Skeletal muscle cell (primary cell): Measurements from ENCODE around the gene CDH20.
"Not testable (repeated sequence)": the region's sequence is repeated elsewhere in the genome, so short reads cannot be mapped to it uniquely, and the experiment has no call there.

Experiments used
- DNase-seq: peaks from one replicate; pipeline ENCODE4 v3.0.0-alpha.2; 2010; ENCODE audit warnings: low read depth
- H3K4me3 ChIP-seq: 2 replicates; pipeline ENCODE4 v1.5.1; 2011; ENCODE audit warnings: low read depth, mild to moderate bottlenecking, control low read depth, low read length, moderate library complexity

Gene CDH20

DNA sequence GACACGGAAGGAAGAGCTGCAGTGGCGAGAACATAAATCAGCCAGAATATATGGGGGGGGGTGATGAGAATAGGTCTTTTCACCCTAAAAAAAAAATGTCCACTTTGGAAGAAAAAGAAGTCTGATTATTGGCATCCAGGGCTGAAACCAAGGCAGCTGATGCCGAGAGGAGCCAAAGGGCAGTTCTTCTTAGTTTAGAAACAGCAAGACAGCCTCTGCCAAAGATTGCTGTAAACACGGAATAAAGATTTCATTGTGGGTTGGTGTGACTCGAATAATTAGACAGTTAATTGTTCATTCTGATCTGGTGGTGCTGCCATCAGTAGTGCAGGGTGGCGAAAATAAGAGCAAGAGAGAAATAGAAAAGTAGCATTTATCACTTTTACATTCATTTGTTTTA, 3.5 kb downstream of the CDH20 start:
- DNase-seq: no peak
- no peak overlapping the region for H3K4me3 ChIP-seq

DNA sequence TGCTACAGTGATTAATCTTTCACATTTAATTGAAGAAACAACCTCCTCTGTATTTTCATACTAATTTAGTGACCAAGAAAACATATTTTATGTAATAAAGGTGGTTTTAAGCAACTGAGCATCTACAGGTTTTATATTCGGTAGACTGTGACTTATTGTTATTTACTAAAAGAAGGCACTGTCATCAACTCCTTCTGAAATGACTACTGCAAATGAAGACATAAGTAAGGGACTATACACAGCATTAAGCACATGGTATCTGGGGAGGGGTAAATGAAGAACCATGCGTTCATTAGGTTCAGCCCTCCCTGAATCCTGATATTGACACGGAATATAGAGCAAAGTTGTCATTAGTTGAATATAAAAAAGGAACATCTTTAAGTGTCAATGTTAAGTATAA, 4.3 kb downstream of the CDH20 start:
- no peak for DNase-seq
- H3K4me3 ChIP-seq: no peak overlapping the region

DNA sequence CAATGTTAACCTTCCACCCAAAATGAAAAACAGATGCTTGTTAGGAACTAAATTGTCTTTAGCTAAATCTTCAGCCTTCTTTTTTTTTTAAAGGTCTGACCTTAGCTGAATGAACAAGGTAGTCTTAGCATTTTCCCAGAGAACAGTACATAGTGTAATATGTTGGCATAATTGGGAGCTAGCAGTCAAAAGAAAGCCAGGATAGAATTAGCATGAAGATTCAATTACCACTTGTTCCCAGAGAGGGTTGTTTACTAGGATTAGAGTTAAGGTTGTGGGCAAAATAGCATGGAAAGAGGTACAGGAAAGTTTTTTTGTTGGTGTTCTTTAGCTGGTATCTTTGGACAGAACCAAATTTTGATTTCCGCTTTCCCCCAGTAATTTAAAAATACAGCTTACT, 6.9 kb downstream of the CDH20 start:
- DNase-seq: no peak
- H3K4me3 ChIP-seq: no peak overlapping the region

DNA sequence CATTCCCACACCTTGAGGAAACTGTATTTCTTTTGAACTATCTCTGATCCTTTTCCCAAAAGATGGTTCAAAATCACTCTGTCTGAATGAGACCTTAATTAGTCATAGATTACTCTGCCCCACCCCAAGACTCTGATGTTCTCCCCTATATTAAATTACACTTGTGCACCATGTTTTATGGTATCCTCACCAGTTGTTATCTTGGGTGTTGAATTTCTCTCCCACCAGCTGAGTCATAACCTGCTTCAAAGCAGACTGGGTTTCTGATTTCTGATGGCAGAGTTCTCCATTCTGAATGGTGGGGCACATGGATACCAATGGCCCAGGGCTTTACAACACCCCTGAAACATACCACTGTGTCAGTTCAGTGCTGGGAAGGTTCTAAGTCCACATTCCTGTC, 15.0 kb downstream of the CDH20 start:
- no peak for DNase-seq
- H3K4me3 ChIP-seq: no peak overlapping the region

DNA sequence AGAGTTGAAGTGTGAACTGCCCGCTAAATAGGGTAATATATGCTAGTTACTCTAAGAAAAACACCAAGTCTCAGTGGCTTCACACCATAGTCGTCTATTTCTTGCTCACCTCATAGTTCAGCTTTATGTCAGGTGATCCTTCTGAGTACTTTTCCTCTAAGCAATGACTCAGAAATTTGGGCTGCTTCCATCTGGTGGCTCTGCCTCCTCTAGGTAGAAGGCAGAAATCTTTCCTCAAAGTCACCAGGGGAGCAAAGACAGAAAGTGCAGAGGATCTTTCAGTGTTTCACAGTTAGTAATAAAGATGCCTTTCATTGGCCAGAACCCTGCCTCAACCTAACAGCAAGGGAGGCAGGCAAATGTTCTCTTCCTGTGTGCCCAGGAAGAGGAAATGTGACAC, 17.3 kb downstream of the CDH20 start:
- no peak for DNase-seq
- H3K4me3 ChIP-seq: no peak overlapping the region

DNA sequence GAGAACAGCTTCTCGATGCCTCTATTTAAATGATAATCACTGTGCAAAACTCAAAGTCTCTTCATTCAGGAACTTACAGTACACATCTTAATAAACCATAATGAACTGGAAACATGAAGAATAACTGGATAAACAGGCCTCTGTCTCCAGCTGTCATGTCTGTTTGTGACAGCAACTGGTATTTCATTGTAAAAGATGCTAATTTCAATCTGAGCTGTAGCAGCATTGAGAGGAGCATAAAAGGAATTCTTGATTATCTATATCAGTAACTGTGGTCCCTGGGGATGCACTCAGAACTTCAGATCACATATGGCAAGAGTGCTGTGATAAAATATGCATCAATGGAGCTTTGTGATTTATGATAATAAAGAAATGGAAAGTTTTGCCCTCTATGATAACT, 18.8 kb downstream of the CDH20 start:
- DNase-seq: no peak
- H3K4me3 ChIP-seq: no peak overlapping the region

DNA sequence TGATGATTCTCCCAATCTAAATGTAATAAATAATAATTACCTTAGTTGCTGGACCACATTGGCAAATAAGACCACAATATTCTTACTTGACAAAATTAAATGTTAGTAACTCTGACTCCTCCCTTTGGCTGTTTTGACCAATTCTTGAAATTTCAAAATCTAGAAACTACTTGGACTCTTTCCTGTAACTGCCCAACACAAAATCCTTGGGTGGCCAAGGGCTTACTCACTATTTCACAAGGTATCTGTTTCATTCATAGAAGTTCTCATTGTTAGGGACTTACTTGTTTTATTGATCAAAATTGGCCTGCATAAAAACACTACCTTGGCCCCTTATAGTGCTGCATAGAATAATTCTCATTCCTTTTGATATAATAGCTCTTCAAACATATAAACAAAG, 19.4 kb downstream of the CDH20 start:
- DNase-seq: no peak

DNA sequence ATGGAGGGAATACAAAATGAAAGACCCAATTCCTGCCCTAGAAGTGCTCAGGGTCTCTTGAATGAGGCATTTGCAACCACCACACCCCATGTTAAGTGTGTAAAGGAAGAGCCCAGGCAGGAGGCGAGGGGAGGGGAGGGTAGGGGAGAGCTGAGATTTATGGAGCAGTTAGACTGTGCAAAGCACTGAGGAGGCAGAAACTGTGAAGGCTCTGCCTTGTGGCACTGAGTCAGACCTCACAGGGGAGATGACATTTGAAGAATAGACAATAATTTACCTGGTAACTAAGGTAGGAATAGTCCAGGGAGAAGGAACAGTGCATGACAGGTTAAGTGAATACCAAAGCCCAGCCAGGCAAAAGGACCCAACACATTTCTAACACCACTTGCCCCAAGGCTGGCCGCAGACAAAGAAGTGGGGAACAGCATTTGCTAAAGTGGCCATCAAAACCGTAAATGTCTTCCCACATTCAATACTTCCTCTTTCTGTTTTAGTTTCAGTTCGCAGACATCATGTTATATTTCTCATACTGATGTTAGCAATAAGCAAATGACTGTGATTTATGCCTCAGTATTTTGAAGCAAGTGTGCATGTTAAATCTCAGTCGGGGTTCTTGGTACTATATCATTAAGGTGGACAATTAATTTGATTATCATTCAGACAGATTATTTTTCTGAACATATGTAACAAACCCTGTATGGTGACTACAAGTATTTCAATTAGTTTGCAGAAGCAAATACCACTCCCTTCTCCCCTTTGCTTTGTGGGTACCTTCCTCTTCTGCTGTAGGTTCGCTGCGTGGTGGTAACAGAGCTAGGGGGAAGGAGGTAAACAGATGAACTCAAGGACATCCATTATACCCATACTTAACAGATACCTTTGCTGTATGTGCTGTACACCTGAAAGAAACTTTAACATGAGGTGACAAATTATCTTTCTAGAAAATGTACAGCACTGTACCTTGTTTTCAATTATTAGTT, 27.5 kb downstream of the CDH20 start:
- H3K4me3 ChIP-seq: no peak overlapping the region
- no peak for DNase-seq

More for the DNA sequence above, 19.4 kb downstream of the CDH20 start:
- no peak overlapping the region for H3K4me3 ChIP-seq

DNA sequence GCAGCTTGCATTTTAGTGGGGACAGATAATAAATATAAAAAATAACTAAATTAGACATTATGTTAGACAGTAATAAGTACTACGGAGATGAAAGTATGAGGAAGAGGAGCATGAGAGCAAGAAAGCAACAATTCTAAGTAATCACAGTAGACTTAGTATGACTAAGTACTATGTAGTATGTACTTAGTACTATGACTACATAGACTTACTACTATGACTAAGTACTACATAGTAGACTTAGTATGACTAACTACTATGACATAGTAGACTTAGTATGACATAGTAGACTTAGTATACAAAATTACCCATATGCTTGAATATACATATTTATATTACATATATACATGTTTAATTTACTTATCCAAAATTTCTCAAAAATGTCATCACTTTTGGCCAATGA, 29.3 kb downstream of the CDH20 start:
- no peak for DNase-seq
- no peak overlapping the region for H3K4me3 ChIP-seq

DNA sequence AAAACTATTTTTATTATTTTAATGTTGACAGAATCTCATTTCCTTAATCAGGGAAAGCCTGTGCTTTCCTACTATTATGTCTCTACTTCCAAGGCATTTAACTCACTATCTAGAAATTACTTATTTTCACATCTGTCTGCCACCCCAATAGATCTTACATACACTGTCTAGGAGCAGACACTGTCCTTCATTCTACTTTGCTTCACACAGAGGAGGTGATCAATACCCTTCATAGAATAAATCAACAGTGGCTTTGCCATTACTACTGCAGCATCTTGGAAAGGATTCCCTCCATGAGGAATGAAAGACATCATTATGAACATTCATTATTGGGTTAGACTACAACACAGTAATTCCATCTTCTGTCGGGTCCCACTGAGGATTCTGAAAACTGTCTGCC, 31.7 kb downstream of the CDH20 start:
- DNase-seq: no peak
- H3K4me3 ChIP-seq: no peak overlapping the region

DNA sequence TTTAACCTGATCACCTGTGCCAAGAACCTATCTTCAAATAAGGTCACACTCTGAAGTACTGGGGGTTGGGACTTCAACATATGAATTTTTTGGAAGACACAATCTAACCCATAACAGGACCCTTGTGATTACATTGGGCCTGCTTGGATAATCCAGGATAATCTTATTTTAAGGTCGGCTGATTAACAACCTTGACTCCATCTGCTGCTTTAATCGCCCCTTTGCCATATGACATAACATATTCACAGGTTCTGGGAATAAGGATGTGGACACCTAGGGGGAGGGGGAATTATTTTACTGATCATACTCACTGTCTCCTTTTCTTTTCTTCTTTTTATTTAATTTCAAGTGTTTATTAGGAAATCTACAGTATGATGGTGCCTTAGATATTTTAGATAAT, 34.8 kb downstream of the CDH20 start:
- no peak for DNase-seq
- no peak overlapping the region for H3K4me3 ChIP-seq

DNA sequence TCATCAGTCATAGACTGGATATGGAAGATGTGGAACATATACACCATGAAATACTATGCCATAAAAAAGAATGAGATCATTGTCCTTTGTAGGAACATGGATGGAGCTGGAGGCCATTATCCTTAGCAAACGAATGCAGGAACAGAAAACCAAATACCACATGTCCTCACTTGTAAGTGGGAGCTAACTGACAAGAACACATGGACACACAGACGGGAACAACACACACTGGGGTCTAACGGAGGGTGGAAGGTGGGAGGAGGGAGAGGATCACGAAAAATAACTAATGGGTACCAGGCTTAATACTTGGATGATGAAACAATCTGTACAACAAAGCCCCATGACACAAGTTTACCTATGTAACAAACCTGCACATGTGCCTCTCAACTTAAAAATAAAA, 36.4 kb downstream of the CDH20 start:
- DNase-seq, H3K4me3 ChIP-seq: not testable (repeated sequence)

DNA sequence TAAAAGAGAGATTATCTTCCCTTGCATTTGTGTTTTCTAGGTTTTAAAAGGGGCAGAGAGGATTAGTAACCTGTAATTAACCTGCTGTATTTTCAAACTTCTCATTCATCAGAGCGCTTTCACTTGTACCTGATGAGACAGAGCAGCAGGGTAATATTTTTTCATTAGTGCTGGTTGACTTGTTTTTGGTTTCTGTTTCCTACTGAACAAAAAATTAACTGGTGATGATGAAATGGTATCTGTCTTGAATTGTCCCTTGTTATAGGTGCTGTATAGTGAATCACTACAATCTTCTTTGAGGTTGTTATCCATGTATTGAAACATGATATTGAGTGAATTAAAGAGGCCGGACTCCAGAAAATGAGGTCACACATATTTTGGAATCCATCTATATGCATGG, 37.9 kb downstream of the CDH20 start:
- no peak for DNase-seq
- no peak overlapping the region for H3K4me3 ChIP-seq

DNA sequence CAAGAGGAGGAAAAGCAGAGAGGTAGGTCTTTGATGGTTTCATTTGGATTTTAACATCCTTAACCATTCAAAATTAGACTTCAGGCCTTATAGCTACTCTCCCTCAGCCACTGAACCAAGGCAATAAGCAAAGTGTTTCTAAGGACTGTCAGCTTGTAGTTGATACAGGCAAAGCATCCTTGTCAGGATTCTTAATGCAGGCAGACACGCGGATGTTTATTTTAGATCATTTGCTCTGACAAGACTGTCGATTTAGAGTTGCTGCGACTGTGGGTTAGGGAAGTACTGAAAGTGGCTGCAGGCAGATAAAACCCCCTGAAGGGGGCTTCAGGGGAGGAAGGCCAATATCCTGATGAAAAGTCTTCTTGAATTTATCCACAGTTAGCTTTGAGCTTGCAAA, 46.6 kb downstream of the CDH20 start:
- no peak overlapping the region for H3K4me3 ChIP-seq
- DNase-seq: no peak

DNA sequence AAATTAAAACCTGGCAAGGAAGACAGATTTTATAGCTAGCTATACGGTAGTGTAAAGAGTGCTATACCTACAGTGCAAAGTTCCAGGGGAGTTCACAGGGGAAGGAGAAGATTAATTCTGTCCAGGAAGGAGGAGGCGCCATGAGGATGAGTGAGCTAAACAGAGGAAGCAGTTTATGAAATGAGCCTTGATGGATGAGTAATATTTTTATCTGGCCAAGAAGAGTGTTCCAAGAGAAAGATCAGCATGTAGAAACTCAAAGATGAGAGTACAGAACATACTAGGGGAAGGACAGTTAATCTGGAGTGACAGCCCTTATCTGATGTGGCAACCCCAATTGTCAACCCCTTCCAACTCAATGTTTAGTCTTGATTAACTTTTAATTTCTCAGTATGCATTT, 54.8 kb downstream of the CDH20 start:
- H3K4me3 ChIP-seq: no peak overlapping the region
- peak; percentile 28 for DNase-seq

DNA sequence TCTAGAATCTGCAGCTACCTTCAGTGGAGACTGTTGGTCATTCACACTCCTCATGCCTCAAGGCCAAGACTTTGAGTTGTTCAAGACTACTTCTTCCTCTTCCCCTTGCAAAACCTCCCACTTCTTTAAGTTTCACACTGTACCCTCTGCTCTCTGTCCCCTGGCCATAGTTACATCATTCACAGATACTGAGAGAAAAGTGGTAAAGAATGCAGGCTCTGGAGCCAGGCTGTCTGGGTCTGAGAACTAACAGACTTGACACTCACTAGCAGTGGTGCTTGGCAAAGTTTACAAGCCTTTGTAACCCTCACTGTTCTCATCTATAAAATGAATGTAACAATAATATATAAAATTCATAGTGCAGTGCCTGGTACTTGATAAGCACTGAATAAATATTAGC, 61.8 kb downstream of the CDH20 start:
- H3K4me3 ChIP-seq: no peak overlapping the region
- DNase-seq: no peak

DNA sequence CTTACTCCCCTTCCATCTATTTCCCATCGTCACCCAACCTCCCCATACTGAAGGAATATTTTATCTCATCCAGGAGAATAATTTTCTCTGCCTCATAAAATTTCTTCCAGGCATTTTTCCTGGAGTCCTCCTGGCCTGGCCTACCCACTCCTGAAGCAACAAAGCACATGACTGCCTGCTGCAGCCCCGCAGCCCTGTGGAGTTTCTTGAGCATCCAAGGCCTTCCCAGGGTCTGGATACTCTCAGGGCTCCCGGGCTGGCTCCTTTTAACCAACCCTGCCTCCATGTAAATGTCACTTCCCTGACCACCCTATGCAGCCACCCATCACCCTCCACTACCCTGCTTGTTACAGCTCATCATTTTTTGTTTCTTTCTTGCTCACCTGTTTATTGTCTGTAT, 64.0 kb downstream of the CDH20 start:
- DNase-seq: no peak
- H3K4me3 ChIP-seq: no peak overlapping the region

DNA sequence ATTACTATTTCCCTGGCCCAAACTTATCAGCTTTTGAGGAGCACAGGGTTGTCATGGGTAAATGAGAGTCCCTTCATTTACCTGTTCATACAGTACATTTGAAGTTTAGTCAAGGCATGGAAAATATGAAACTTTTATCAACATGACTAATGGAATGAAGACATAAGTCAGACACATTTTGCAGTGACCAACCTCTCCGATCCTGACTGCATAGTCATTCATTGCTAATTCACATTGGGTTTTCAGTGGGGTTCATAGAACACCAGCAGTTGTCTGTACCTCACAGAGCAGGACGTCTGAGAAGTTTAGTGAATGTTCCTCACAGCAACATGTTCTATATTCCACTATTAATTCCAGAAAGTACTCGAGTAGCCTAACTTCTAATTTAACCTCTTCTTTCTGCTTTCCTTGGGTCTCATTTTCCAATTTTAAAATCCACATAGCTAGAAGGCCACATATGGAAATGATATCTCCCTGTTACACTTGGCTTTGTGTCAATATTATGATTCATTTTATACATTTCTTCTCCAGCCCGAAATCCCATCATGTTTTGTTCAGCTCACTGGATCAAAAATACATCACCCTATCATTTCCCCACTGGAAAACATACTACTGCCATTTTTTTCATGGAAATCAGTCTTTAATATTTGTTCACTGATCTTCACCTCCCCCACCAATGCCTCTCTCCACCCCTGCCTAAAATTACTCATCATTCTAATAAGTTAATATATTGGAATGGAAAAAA, 65.9 kb downstream of the CDH20 start:
- peak; percentile 43 for DNase-seq
- H3K4me3 ChIP-seq: no peak overlapping the region

DNA sequence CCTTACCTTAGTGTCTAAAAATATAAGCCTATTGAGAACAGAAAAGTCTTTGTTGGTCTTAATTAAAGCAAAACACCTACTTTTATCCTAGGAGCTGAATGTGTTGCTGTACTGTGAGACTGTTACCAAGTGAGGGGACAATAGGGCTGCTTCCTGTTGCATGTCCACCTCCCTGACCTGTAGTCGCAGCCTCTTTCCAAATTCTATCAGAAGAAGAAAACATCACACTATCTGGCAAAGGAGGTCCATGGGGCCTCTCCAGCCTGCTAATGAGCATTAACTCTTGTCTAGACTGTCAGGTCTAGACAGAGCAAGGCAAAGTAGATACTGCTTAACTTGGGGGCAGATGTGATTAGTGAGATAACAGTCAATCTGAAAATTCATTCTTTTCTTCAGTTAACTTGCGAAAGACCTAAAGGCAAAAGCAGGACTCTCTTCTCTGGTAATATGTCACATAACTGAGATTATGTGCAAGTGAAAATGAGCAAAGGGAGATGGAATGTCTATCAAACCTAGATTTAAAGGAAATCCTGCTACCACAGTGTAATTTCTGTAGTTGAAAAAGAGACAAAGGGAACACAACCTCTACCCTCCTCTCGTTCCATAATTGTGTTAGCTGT, 66.9 kb downstream of the CDH20 start:
- no peak overlapping the region for H3K4me3 ChIP-seq
- DNase-seq: no peak

DNA sequence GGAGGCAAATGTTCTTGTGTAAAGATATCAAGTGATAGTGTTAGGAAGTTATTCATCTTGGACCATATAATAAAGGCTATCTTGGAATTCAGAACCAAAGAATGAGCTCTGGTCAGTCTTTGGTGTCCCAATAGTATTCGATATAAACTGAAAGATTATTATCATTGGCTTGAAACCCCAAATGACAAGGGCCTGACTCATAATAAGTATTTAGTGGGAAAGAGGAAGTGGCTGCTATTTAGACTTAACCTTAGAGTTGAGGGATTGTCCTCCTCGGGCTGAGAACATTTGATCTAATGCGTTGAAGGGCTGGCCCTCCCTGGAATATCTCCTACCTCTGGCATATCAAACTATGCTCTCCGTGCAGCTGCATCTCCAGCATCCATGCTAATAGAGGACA, 67.5 kb downstream of the CDH20 start:
- H3K4me3 ChIP-seq: no peak overlapping the region
- DNase-seq: peak; percentile 71
